ENCODE results near the gene CDH23.

GRCh38 chr10:71502190-71502589 is 105.5 kb downstream of the CDH23 start:
- TF ChIP-seq TAF1 (IDR thresholded peaks at IDR 0.05; ENCODE audit: borderline replicate concordance, insufficient read depth, low read length) (no peak), REST (IDR thresholded peaks at IDR 0.05; ENCODE audit: insufficient read depth in 1 of 2, low read depth in 2 of 2, low read length in 2 of 2) (no peak), POLR2AphosphoS5 (IDR thresholded peaks at IDR 0.05; ENCODE audit: low read depth, low read length) (no peak), SIN3A (IDR thresholded peaks at IDR 0.05; ENCODE audit: borderline replicate concordance, insufficient read depth, low read length) (no peak)
